K562 (cell line): ENCODE data around the gene FCER2. TPM values are rescaled to one million over a fixed set of nuclear protein-coding genes. Genes with fewer than 3 reads are reported as not detected.

Experiments used
- ADNP ChIP-seq: fragments of 200-800 bp; sonication (Bioruptor generic); IDR thresholded peaks from 2 replicates; pipeline ENCODE4 v1.6.1; 2016; ENCODE audit warnings: missing genetic modification characterization, missing compliant biosample characterization
- ARID1B ChIP-seq: fragments of 450-650 bp; IDR thresholded peaks from 2 replicates; pipeline ENCODE4 v1.6.1; 2016; ENCODE audit warnings: antibody characterized with exemption, mild to moderate bottlenecking, inconsistent platforms
- CGGBP1 ChIP-seq: fragments of 250-450 bp; sonication (Bioruptor Pico); IDR thresholded peaks from 2 replicates; pipeline ENCODE4 v1.9.0; 2021; ENCODE audit warnings: mild to moderate bottlenecking
- CHD4 ChIP-seq: fragments of 200-600 bp; sonication (generic); IDR thresholded peaks from 3 replicates; pipeline ENCODE4 v1.6.1; 2012; ENCODE audit warnings: low read depth, mild to moderate bottlenecking, mixed read lengths, low read length, inconsistent platforms; ENCODE audit not compliant: insufficient read depth, insufficient replicate concordance, poor library complexity, severe bottlenecking
- CREB3L1 ChIP-seq: fragments of 450-650 bp; IDR thresholded peaks from 2 replicates; pipeline ENCODE4 v1.6.1; 2014; ENCODE audit warnings: low read depth, mild to moderate bottlenecking, moderate library complexity, borderline replicate concordance
- GABPA ChIP-seq: fragments of 200-800 bp; sonication (Bioruptor generic); conservative IDR thresholded peaks from 2 replicates; pipeline ENCODE4 v1.6.1; 2016; ENCODE audit warnings: low read depth, missing genetic modification characterization, missing compliant biosample characterization
- KDM1A ChIP-seq, 2 experiments: fragments of 450-650 bp; IDR thresholded peaks; 2 replicates each; pipeline ENCODE4 v1.6.1; 2016; ENCODE audit warnings: mild to moderate bottlenecking in 2 of 2
- L3MBTL2 ChIP-seq: fragments of 450-650 bp; IDR thresholded peaks from 2 replicates; pipeline ENCODE4 v1.6.1; 2016; ENCODE audit warnings: mild to moderate bottlenecking, moderate library complexity
- MEIS2 ChIP-seq: fragments of 450-650 bp; IDR thresholded peaks from 2 replicates; pipeline ENCODE4 v1.6.1; 2014; ENCODE audit warnings: mild to moderate bottlenecking; ENCODE audit not compliant: partially characterized antibody
- MTA2 ChIP-seq: fragments of 450-650 bp; IDR thresholded peaks from 2 replicates; pipeline ENCODE4 v1.6.1; 2016; ENCODE audit warnings: low read depth
- MYBL2 ChIP-seq, 2 experiments: fragments of 450-650 bp in 1 of 2; sonication (generic) in 1 of 2; formaldehyde crosslinking in 1 of 2; IDR thresholded peaks; 2 replicates each; pipeline versions ENCODE4 v1.6.1 to v1.8.1; 2017 to 2022; ENCODE audit warnings: borderline replicate concordance in 1 of 2, inconsistent platforms in 1 of 2, low read depth in 1 of 2, mild to moderate bottlenecking in 1 of 2, missing genetic modification reagents in 1 of 2, moderate library complexity in 1 of 2
- NCOR1 ChIP-seq: fragments of 450-650 bp; IDR thresholded peaks from 2 replicates; pipeline ENCODE4 v1.6.1; 2016; ENCODE audit warnings: mild to moderate bottlenecking, moderate library complexity
- RBM25 ChIP-seq: fragments of 200-400 bp; formaldehyde crosslinking; IDR thresholded peaks from 2 replicates; pipeline ENCODE4 v1.6.1; 2018; ENCODE audit warnings: low read length, low read depth, moderate library complexity; ENCODE audit not compliant: severe bottlenecking
- RCOR1 ChIP-seq, 2 experiments: IDR thresholded peaks; 2 replicates each; pipeline ENCODE4 v1.6.1; 2012; ENCODE audit warnings: low read depth in 2 of 2, low read length in 2 of 2, borderline replicate concordance in 1 of 2, improper control_type of control experiment in 1 of 2
- SMAD1 ChIP-seq: fragments of 150-350 bp; IDR thresholded peaks from 2 replicates; pipeline ENCODE4 v1.6.1; 2014; ENCODE audit warnings: low read length, low read depth; ENCODE audit not compliant: partially characterized antibody
- SMARCA4 ChIP-seq: fragments of 450-650 bp; IDR thresholded peaks from 2 replicates; pipeline ENCODE4 v1.6.1; 2016
- STAG1 ChIP-seq: sonication (generic); formaldehyde crosslinking; IDR thresholded peaks from 2 replicates; pipeline ENCODE4 v1.5.0; 2020; ENCODE audit warnings: missing genetic modification reagents, borderline replicate concordance
- TFAP4 ChIP-seq: sonication (generic); formaldehyde crosslinking; IDR thresholded peaks from 2 replicates; pipeline ENCODE4 v1.8.0; 2022; ENCODE audit warnings: missing genetic modification reagents, mild to moderate bottlenecking, moderate library complexity, borderline replicate concordance
- ZMIZ1 ChIP-seq, 2 experiments: fragments of 150-350 bp in 1 of 2; IDR thresholded peaks; 2 replicates each; pipeline ENCODE4 v1.6.1; 2012 to 2016; ENCODE audit warnings: low read depth in 2 of 2, low read length in 2 of 2, mild to moderate bottlenecking in 1 of 2, moderate library complexity in 1 of 2
- ZNF695 ChIP-seq: fragments of 450-650 bp; formaldehyde crosslinking; IDR thresholded peaks from 2 replicates; pipeline ENCODE4 v1.4.0; 2020; ENCODE audit warnings: mild to moderate bottlenecking, moderate library complexity
- polyA plus RNA-seq, 8 experiments: library from polyadenylated mRNA; depleted of rRNA in 4 of 8; stranded (reverse) in 5 of 8; unstranded in 3 of 8; fragments of >200 nt; fragmentation: Nextera tagmentation in 2 of 8; fragmentation: Illumina TruSeq in 1 of 8; extraction: Ambion mirVana in 2 of 8; extraction: Trizol in 1 of 8; gene quantifications; 2 replicates each; pipeline versions ENCODE4 v1.2.1 to v1.2.3, GENCODE V29; 2011 to 2014; ENCODE audit warnings: inconsistent platforms in 1 of 8, missing spikeins in 1 of 8
- total RNA-seq, 7 experiments: library from RNA; depleted of rRNA in 6 of 7; stranded (reverse); fragments of >200 nt in 6 of 7; fragmentation: Illumina TruSeq in 2 of 7; extraction: Trizol in 2 of 7; gene quantifications; 2 replicates each; pipeline versions ENCODE4 v1.2.1 to v1.2.3, GENCODE V29; 2011 to 2021; ENCODE audit warnings: low replicate concordance in 1 of 7

FCER2 gene
- total and polyA plus RNA-seq, 9 of the 15 experiments (the other 6 are each of a cell fraction or from before 2014, with no cell fraction given): 0.11 TPM; not detected in 8

- TF ChIP-seq ZMIZ1 (IDR thresholded peaks at IDR 0.05; ENCODE audit: low read depth in 2 of 2, low read length in 2 of 2): peak in 1 of 2 experiments; percentile 20; a peak in 1 of 4 replicates
- TF ChIP-seq ARID1B: peak; percentile 87
- no peak for TF ChIP-seq MYBL2 (IDR thresholded peaks at IDR 0.05; ENCODE audit: low read depth)
- TF ChIP-seq MYBL2 (CRISPR knock-in tag; IDR thresholded peaks at IDR 0.05; ENCODE audit: borderline replicate concordance): no peak
- no peak for TF ChIP-seq STAG1 (CRISPR knock-in tag)
- TF ChIP-seq TFAP4: peak; percentile 45; the same call in 1 of the 2 replicates
- no peak for TF ChIP-seq ZNF695 (CRISPR knock-in tag)
- TF ChIP-seq MTA2: peak; percentile 76
- TF ChIP-seq SMAD1: peak; percentile 93
- peak; percentile 70 for TF ChIP-seq CHD4
- TF ChIP-seq L3MBTL2: no peak
- no peak for TF ChIP-seq CREB3L1
- TF ChIP-seq RCOR1 (IDR thresholded peaks at IDR 0.05; ENCODE audit: borderline replicate concordance in 1 of 2, low read depth in 2 of 2, low read length in 2 of 2): peak in 1 of 2 experiments; percentile 47; a peak in 2 of 4 replicates
- TF ChIP-seq CGGBP1: no peak
- TF ChIP-seq NCOR1: peak; percentile 86
- TF ChIP-seq KDM1A (IDR thresholded peaks at IDR 0.05): peak; percentile 84 to 86
- TF ChIP-seq SMARCA4: peak; percentile 48; the same call in 1 of the 2 replicates
- TF ChIP-seq ADNP (tag): peak; percentile 92
- peak; percentile 17 for TF ChIP-seq MEIS2
- TF ChIP-seq GABPA: no peak
- peak; percentile 97 for TF ChIP-seq RBM25
These were observed 2.2 kb downstream of the FCER2 start (continued) for GRCh38 chr19:7699417-7700401.
